ENCODE data around the gene ARID3C.

ARID3C gene

GRCh38 chr9:34584970-34585369 is 43.9 kb downstream of the ARID3C start:
- no peaks in the 10 kb centered on the region for H3K4me1 ChIP-seq (ENCODE audit: low read depth, poor library complexity, severe bottlenecking)
- no peaks in the 10 kb centered on the region for H3K36me3 ChIP-seq (ENCODE audit: insufficient read depth)
- H2AFZ ChIP-seq (ENCODE audit: low read depth): no peak overlapping the region
- H3K79me2 ChIP-seq (ENCODE audit: insufficient read depth, low read depth): no peaks in the 10 kb centered on the region
- no peak overlapping the region for H3K9ac ChIP-seq
- H3K4me3 ChIP-seq (IDR thresholded peaks at IDR 0.05; ENCODE audit: insufficient read depth, low read depth, low read length): no peak overlapping the region
- no peaks in the 10 kb centered on the region for H4K20me1 ChIP-seq (ENCODE audit: insufficient read depth)
- no peak overlapping the region for H3K27ac ChIP-seq
- no peak for TF ChIP-seq CTCF (conservative IDR thresholded peaks at IDR 0.05; ENCODE audit: low read depth, low read length)
- no peak overlapping the region for H3K4me2 ChIP-seq
- peaks cover 48% of the 10 kb centered on the region for H3K27me3 ChIP-seq (ENCODE audit: insufficient read depth, low read depth)

- Histone ChIP-seq H3K79me2 (ENCODE audit: insufficient read depth, low read depth) (no peaks in the 10 kb centered on the region), H4K20me1 (ENCODE audit: insufficient read depth) (no peaks in the 10 kb centered on the region), H3K9ac (no peak overlapping the region), H3K36me3 (ENCODE audit: insufficient read depth) (no peaks in the 10 kb centered on the region), H3K27me3 (ENCODE audit: insufficient read depth, low read depth) (peaks cover 53% of the 10 kb centered on the region; the same call in 1 of the 2 replicates), H2AFZ (ENCODE audit: low read depth) (no peak overlapping the region), H3K4me1 (ENCODE audit: low read depth, poor library complexity, severe bottlenecking) (no peaks in the 10 kb centered on the region), H3K27ac (no peak overlapping the region), H3K4me2 (no peak overlapping the region), H3K4me3 (IDR thresholded peaks at IDR 0.05; ENCODE audit: insufficient read depth, low read depth, low read length) (no peak overlapping the region)
- no peak for TF ChIP-seq CTCF (conservative IDR thresholded peaks at IDR 0.05; ENCODE audit: low read depth, low read length)
Observed at GRCh38 chr9:34582787-34583186, 46.1 kb downstream of the ARID3C start.

- H3K4me2 ChIP-seq: no peak overlapping the region
- TF ChIP-seq CTCF (conservative IDR thresholded peaks at IDR 0.05; ENCODE audit: low read depth, low read length): no peak
- no peak overlapping the region for H2AFZ ChIP-seq (ENCODE audit: low read depth)
- H3K36me3 ChIP-seq (ENCODE audit: insufficient read depth): no peaks in the 10 kb centered on the region
- no peak overlapping the region for H3K9ac ChIP-seq
- no peak overlapping the region for H3K27ac ChIP-seq
- H3K79me2 ChIP-seq (ENCODE audit: insufficient read depth, low read depth): no peaks in the 10 kb centered on the region
- no peak overlapping the region for H3K4me3 ChIP-seq (IDR thresholded peaks at IDR 0.05; ENCODE audit: insufficient read depth, low read depth, low read length)
- H4K20me1 ChIP-seq (ENCODE audit: insufficient read depth): no peaks in the 10 kb centered on the region
- H3K27me3 ChIP-seq (ENCODE audit: insufficient read depth, low read depth): peaks cover 52% of the 10 kb centered on the region
- no peaks in the 10 kb centered on the region for H3K4me1 ChIP-seq (ENCODE audit: low read depth, poor library complexity, severe bottlenecking)
Observed at GRCh38 chr9:34581318-34581717, 47.5 kb downstream of the ARID3C start.

- H3K4me3 ChIP-seq (IDR thresholded peaks at IDR 0.05; ENCODE audit: insufficient read depth, low read depth, low read length): no peak overlapping the region
- H2AFZ ChIP-seq (ENCODE audit: low read depth): no peak overlapping the region
- no peak overlapping the region for H3K4me2 ChIP-seq
- H3K27ac ChIP-seq: no peak overlapping the region
- no peak for TF ChIP-seq CTCF (conservative IDR thresholded peaks at IDR 0.05; ENCODE audit: low read depth, low read length)
- peaks cover 53% of the 10 kb centered on the region for H3K27me3 ChIP-seq (ENCODE audit: insufficient read depth, low read depth)
- no peaks in the 10 kb centered on the region for H3K4me1 ChIP-seq (ENCODE audit: low read depth, poor library complexity, severe bottlenecking)
- H3K36me3 ChIP-seq (ENCODE audit: insufficient read depth): no peaks in the 10 kb centered on the region
- H3K79me2 ChIP-seq (ENCODE audit: insufficient read depth, low read depth): no peaks in the 10 kb centered on the region
- H4K20me1 ChIP-seq (ENCODE audit: insufficient read depth): no peaks in the 10 kb centered on the region
- no peak overlapping the region for H3K9ac ChIP-seq
Observed at GRCh38 chr9:34580358-34580757, 48.5 kb downstream of the ARID3C start.

- H4K20me1 ChIP-seq (ENCODE audit: insufficient read depth): no peaks in the 10 kb centered on the region
- no peaks in the 10 kb centered on the region for H3K36me3 ChIP-seq (ENCODE audit: insufficient read depth)
- H3K4me3 ChIP-seq (IDR thresholded peaks at IDR 0.05; ENCODE audit: insufficient read depth, low read depth, low read length): no peak overlapping the region
- H3K9ac ChIP-seq: no peak overlapping the region
- no peak overlapping the region for H3K27ac ChIP-seq
- no peak for TF ChIP-seq CTCF (conservative IDR thresholded peaks at IDR 0.05; ENCODE audit: low read depth, low read length)
- H2AFZ ChIP-seq (ENCODE audit: low read depth): no peak overlapping the region
- H3K4me2 ChIP-seq: no peak overlapping the region
- H3K4me1 ChIP-seq (ENCODE audit: low read depth, poor library complexity, severe bottlenecking): no peaks in the 10 kb centered on the region
- no peaks in the 10 kb centered on the region for H3K79me2 ChIP-seq (ENCODE audit: insufficient read depth, low read depth)
- peaks cover 53% of the 10 kb centered on the region for H3K27me3 ChIP-seq (ENCODE audit: insufficient read depth, low read depth)
Observed at GRCh38 chr9:34579808-34580163, 49.1 kb downstream of the ARID3C start.
